PC-9 (cell line): ENCODE measurements around the gene KRTAP10-10.

Experiments
- EZH2 ChIP-seq: fragments of 200-600 bp; sonication (generic); IDR thresholded peaks from 2 replicates; pipeline ENCODE4 v1.8.0; 2017; ENCODE audit warnings: antibody characterized with exemption, low read depth
- TF ChIP-seq, protein P1 (sequence below): fragments of 200-600 bp; sonication (generic); conservative IDR thresholded peaks from 2 replicates; pipeline ENCODE4 v1.6.1; 2017; ENCODE audit warnings: mixed run types, antibody characterized with exemption, mild to moderate bottlenecking, moderate library complexity

- no peak for TF ChIP-seq EZH2
- TF ChIP-seq, protein P1, sequence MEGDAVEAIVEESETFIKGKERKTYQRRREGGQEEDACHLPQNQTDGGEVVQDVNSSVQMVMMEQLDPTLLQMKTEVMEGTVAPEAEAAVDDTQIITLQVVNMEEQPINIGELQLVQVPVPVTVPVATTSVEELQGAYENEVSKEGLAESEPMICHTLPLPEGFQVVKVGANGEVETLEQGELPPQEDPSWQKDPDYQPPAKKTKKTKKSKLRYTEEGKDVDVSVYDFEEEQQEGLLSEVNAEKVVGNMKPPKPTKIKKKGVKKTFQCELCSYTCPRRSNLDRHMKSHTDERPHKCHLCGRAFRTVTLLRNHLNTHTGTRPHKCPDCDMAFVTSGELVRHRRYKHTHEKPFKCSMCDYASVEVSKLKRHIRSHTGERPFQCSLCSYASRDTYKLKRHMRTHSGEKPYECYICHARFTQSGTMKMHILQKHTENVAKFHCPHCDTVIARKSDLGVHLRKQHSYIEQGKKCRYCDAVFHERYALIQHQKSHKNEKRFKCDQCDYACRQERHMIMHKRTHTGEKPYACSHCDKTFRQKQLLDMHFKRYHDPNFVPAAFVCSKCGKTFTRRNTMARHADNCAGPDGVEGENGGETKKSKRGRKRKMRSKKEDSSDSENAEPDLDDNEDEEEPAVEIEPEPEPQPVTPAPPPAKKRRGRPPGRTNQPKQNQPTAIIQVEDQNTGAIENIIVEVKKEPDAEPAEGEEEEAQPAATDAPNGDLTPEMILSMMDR, result no peak
Measured at GRCh38 chr21:44667612-44668011, 30.5 kb downstream of the KRTAP10-10 start.
